NCI-H510A treated with DMSO at 0.1 percent for 48 hours (cell line): ENCODE measurements around the gene MICAL1.
"Not testable (repeated sequence)": the region's sequence is repeated elsewhere in the genome, so short reads cannot be mapped to it uniquely, and the experiment has no call there.

Experiments
- DNase-seq: peaks from one replicate; lab custom pipeline; 2025; lab: John Stamatoyannopoulos, UW

The MICAL1 gene

GRCh38 chr6:109475625-109476024 is 20.1 kb upstream of the MICAL1 start:
- DNase-seq: no peak

DNA sequence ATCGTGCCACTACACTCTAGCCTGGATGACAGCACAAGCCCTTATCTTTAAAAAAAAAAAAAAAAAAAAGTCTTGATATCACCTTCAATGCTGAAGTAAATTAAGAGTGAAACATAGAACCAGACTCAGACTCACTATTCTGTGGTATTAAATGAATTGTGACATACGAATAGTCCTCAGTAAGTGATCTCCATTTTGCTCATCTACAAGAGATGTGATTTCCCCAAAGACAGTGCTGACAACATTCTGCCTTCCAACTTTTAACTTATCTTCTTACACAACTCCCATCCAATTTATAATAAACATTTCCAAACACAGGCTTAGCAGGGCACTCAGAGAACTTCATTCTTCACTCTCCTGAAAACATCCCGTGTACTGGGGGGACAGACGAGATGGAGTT is 19.4 kb upstream of the MICAL1 start:
- DNase-seq: no peak

DNA sequence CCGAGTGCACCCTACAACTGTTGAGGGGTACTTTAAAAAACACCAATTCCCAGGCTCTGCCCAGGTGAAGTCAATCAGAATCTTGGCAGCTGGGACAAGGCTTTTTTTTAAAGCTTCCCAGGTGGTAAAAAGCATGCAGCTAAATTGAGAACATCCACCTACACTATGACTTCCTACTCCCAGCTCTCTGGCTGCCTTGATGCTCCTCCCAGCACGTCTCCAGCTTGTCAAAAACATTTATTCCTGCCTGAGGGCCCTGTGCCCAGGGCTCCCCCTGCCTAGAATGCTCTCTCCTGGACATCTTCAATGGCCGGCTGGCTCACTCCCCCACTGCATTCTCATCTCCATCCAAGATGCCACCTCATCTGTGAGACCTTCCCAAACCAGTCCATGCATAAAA is 17.5 kb upstream of the MICAL1 start:
- DNase-seq: no peak

DNA sequence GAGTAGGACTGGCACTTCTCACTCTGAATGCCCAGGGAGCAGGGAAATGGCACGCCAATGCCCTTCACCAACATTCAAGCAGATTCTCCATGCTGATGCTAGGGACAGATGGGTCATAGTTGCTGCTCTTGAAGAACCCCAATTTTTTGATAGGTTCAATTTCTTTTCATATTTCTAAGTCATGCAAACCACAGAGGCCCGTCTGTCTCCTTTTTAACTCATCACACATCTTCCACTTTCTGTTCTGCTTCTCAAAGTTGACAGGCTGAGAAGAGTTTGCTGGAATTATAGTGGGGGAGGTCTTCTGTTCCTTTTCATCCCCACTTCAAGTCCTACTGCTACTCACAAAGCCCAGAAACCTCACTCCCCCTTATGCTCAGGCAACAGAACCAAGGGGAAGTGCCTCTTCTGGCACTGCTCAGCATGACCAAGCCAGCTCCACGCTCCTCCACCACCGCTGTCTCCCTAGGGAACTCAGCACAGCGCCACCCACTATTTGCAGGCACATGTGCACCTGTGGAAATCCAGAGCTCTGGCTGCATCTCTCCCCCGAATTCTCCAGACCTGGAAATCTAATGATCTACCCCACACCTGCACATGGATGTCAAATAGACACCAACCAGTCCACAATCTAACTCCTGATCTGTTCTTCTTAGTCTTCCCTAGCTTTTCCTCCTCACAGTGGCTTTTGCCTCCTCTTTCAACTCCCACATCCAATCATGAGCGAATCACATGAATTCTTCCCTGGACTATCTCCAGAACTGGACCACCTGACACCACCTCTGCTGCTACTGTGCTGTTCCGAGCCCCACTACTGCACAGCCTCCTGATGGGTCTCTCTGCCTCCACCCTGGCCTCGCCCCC is 16.8 kb upstream of the MICAL1 start:
- no peak for DNase-seq

DNA sequence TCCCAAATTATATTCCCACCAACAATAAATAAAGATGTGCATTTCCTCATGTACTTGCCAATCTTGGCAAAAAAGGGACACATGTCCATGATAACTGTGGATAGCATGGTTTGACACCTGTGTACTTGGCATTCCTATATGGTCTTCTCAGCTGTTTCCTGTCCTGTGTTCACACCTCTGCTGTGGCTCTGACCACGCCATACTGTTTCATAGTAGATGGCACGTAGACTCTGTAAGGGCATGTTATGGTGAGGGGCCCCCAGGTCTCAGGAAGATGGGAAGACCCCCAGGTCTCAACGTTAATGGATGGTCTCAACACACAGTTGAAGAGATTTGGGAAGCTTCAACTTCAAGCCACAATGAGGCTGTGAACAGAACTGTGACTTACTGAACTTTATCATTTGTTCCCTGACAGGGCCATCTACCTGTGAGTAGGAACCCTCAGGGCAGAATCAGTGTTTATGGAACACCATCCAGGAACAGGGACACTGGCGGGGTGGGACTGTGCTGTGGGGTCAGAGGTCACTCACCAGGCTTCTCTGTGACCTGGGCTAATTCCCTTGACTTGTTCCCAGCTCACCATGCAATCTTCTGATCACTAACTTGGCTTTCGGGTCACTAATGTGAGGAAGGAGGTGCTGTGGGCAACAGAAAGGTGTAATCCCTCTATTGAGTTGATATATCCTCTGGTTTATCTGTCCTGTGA is 15.7 kb upstream of the MICAL1 start:
- DNase-seq: no peak

DNA sequence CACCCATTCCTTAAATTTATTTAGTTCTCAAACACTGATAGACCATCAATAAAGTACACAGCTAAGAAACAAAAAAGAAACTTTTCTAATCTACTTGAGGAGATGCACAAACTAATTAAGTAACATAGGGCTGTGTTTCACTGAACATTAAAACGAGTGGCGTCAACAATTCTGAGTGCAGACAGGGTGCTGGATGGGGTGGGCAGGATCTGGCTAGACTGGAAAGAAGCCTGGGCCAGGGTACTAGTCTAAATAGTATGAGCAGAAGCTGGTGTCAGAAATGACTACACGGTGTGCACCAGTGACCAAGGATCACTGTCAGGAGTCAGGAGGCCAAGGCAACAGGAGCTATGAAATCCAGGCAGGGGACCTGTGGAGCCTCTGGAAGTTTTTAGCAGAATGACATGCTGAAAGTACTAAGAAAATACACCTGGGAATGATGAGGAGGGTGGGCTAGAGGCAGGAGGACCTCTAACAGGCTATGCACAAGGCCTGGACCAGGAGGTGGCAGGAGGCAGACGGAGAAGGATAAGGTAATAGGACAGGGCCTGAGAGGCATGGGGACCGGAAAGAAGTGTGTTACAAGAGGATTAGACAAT is 14.1 kb upstream of the MICAL1 start:
- DNase-seq: no peak

DNA sequence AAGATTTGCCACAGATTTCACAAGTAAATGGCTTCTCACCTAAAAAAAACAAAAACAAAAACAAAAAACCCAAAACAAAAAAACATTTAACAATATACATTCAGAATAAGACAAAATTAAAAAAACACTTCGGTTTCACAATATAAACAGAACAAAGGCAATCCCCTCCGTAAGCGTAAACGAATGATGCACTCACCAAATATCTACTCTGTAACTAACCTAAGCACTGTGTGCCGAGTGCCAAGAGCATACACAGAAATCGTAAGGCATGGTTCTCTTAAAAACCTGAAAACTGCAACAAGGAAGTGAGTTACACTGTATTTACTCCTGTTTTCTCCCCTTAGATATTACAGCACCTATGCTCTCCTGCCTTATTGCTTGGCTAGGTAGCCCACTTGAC is 12.1 kb upstream of the MICAL1 start:
- DNase-seq: no peak

GRCh38 chr6:109466212-109466923 is 10.8 kb upstream of the MICAL1 start:
- DNase-seq: no peak

DNA sequence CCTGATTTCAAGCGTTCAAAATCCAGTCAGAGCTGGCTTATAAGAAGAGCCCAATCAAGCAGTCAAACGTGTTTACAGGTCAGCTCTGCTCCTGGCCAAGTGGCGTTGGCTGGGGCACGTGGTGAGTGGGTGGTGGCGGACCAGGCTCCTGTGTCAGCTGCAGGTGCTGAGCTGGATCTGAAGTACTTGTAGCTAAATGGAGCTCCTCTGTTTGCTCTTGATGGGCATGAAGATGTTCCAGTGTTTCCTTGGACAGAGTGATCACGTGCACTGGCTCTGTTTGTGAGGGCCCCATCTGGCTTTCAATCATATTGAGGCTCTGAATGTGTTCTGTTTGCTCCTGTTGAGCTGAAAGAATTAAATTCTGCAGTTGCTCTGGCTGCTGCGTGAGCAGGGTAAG is 10.2 kb upstream of the MICAL1 start:
- DNase-seq: peak; percentile 57

DNA sequence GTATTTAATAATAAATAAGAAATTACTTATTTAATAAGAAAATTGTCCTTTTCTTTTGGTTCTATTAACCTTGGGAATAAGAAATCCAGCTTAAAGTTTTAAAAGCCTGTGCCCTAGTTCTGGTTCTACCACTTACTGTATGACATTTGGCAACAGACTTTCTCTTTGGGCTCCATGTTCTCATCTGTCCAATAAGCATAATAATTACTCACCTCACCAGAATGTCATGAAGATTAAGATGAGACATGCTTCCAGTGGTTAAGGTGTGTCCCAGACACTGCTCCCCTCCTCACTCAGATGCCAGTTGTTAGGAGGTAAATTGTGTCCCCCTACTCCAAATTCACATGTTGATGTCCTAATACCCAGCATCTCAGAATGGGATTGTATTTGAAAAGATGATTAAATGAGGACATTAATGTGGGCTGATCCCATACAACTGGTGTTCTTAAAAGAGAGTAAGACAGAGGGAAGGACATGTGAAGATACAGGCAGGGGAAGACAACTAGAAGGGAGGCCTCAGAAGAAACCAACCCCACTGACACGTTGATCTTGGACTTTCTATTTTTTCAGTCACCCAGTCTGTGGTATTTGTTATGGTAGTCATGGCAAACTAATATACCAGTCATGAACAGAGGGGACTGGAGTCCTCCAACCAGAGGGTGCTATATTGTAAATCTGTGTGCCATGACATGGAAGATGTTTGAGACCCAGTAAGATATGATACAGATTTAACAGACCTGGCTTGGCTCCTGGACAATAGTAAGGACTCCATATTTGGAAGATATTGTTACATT is 6.4 kb upstream of the MICAL1 start:
- no peak for DNase-seq

DNA sequence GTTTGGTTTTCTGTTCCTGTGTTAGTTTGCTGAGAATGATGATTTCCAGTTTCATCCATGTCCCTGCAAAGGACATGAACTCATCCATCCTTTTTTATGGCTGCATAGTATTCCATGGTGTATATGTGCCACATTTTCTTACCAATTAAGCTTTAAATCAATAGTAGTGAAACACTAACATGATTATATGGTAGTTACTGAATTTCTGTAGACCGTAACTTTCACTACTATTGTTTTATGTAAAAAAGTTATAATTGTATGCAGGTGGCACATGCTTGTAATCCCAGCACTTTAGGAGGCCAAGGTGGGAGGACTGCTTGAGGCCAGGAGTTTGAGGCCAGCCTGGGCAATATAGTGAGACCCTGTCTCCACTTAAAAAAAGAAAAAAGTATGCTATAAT is 5.6 kb upstream of the MICAL1 start:
- DNase-seq: not testable (repeated sequence)

- DNase-seq: no peak
Measured at GRCh38 chr6:109460161-109460829, 4.7 kb upstream of the MICAL1 start.

GRCh38 chr6:109458774-109459531 is 3.4 kb upstream of the MICAL1 start:
- peak; percentile 24 for DNase-seq

- no peak for DNase-seq
Measured at GRCh38 chr6:109457562-109457996, 2.0 kb upstream of the MICAL1 start.

DNA sequence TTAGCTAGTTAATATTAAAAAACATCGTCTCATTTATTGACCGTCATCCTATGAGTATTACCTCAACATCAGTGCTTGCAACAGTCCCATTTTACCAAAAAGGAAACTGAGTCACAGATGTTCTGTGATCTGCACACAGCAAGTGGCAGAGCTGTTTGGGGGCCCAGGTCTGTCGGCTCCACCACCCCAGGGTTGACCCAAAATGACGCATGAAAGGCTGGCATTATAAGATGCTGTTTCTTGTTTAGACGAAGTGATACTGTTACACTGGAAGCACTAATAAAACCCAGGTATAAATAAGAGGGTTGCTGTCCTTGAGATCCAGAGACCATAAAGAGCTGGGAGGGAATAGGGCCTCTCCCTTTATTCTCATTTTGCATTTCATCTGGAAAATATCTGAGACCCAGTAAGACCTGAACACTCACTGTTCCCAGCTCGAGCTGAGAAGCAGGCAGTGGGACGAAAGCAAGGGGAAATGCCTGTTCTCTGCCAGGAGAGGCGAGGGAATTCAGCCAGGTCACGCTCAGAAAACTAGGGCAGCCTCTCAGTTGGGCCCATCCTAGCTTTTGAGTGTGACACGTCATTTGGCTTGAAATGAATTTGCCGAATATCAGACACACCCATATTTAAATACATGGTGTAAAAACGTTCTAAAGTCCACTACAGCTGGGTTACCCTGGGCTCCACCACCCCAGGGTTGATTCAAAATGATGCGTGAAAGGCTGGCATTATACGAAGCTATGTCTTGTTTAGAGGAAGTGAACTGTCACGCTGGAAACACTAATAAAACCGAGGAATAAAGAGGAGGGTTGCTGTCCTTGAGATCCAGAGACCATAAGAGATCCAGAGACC is 1.4 kb upstream of the MICAL1 start:
- no peak for DNase-seq

DNA sequence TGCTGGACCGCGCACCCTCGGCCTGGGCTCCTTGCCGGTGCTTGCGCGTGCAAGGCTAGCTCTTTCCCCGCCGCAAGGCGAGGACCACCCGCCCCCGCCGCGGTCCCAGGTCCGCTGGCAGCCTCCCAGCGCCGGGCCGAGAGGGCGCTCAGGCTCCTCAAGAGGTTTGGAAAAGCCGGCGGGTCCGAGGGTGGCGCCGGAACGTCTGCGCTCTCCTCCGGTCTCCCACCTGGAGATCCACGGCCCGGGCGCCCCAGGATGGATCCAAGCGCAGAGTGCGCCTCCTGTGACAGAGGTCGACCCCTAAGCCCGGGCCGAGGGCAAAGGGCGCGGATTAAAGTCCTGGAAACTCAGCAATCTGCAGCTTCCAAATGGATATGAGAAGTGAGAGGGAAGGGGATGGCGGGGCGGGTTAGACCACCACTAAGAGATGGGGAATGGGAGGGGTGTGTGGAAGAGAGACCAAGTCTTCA is 575 bp upstream of the MICAL1 start:
- no peak for DNase-seq

GRCh38 chr6:109454496-109455436 is 806 bp downstream of the MICAL1 start:
- DNase-seq: no peak
